ENCODE data around the gene TVP23A. TPM values are rescaled to one million over a fixed set of nuclear protein-coding genes. Genes with fewer than 3 reads are reported as not detected.

TVP23A gene
- total and polyA plus RNA-seq, 10 of the 15 experiments (the other 5 are each of a cell fraction or from before 2014, with no cell fraction given) = 1.1 to 6.4 (median 2.2) TPM

DNA sequence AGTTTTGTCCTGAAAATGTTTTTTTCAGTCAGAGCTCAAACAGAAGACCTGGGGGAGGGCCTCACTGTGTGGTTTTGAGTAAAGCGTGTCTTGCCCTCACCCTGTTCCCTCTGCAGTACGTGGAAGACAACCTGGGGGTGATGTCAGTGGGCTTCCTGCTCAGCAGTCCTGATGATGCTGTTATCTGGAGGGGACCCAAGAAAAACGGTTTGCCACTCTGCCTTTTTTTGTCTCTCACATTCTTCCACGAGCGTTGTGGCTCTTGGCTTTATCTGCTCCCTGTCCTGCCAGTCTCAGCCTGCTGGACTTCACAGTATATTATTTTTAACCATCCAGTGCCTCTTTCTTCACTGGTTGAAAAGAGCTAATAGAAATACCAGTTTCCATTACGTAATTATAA is 62.0 kb downstream of the TVP23A start:
- no peak overlapping the region for H3K4me2 ChIP-seq (ENCODE audit: control insufficient read depth, insufficient read depth)
- no peaks in the 10 kb centered on the region for H3K27me3 ChIP-seq (replicated peaks in 1 of 2; ENCODE audit: control insufficient read depth in 2 of 2, insufficient read depth in 2 of 2, low read length in 1 of 2)
- peaks cover 21% of the 10 kb centered on the region for H3K4me1 ChIP-seq (ENCODE audit: control insufficient read depth, insufficient read depth, low read length)
- ChIA-PET SMC1A (ENCODE audit: uncharacterized antibody, unreplicated experiment) (interaction anchor here (1.3 to 1.5 kb wide), 2 partner anchors 9 to 121 kb away, joined by 3 to 4 read pairs; no protein-coding TSS in a partner anchor), CTCF (interaction anchor here (0.9 to 1.0 kb wide), 2 partner anchors 17 to 120 kb away, joined by 3 to 6 read pairs; partner anchors contain the start of gene CIITA), POLR2A (interaction anchor here (1.0 to 3.4 kb wide), 3 partner anchors 9 to 13 kb away, joined by 3 to 11 read pairs (median 7); partner anchors contain the start of gene NUBP1), RAD21 (ENCODE audit: unreplicated experiment) (interaction anchor here (1.3 kb wide), 1 partner anchor 132 kb away, joined by 3 read pairs; no protein-coding TSS in a partner anchor)
- DNase-seq (ENCODE audit: low read depth, low spot score) (no peak), FAIRE-seq (no peak), ATAC-seq (no peak)
- in situ Hi-C loops (cut with MboI) (no loop called here), intact Hi-C loops (cut with micrococcal nuclease; ENCODE audit: unreplicated experiment) (no loop called here)
- WGBS (ENCODE audit: insufficient coverage, insufficient replicate concordance, low lambda C conversion rate, missing lambda C conversion rate) = 90% methylated on average over 6 of the region's 6 CpGs
- TF ChIP-seq CHD4 (IDR thresholded peaks at IDR 0.05) (no peak), SRF (IDR thresholded peaks at IDR 0.05; ENCODE audit: low read depth in 2 of 2, low read length in 2 of 2) (no peak), CBX3 (IDR thresholded peaks at IDR 0.05; ENCODE audit: borderline replicate concordance, low read depth) (no peak), JUNB (IDR thresholded peaks at IDR 0.05) (no peak), MEF2A (IDR thresholded peaks at IDR 0.05; ENCODE audit: insufficient read depth, low read depth, low read length) (no peak)
- no peak overlapping the region for H3K9ac ChIP-seq (ENCODE audit: control insufficient read depth, insufficient read depth, low read length)
- no TSS peak for BruUV-seq (replicated peaks)
- H4K20me1 ChIP-seq (ENCODE audit: control insufficient read depth, insufficient read depth) = no peaks in the 10 kb centered on the region
- no peak overlapping the region for H3K27ac ChIP-seq (ENCODE audit: control insufficient read depth, insufficient read depth)
- no peaks in the 10 kb centered on the region for H3K9me3 ChIP-seq (replicated peaks; ENCODE audit: control insufficient read depth, insufficient read depth, low read length)
- H3K36me3 ChIP-seq (ENCODE audit: control insufficient read depth in 2 of 2, insufficient read depth in 2 of 2, low read length in 1 of 2) = peaks cover 21 to 35% of the 10 kb centered on the region in 2 experiments
- no peak overlapping the region for H2AFZ ChIP-seq (ENCODE audit: control insufficient read depth, low read depth, low read length)
- no peaks in the 10 kb centered on the region for H3K79me2 ChIP-seq (ENCODE audit: control insufficient read depth, insufficient read depth, low read length)
- no peak overlapping the region for H3K4me3 ChIP-seq

DNA sequence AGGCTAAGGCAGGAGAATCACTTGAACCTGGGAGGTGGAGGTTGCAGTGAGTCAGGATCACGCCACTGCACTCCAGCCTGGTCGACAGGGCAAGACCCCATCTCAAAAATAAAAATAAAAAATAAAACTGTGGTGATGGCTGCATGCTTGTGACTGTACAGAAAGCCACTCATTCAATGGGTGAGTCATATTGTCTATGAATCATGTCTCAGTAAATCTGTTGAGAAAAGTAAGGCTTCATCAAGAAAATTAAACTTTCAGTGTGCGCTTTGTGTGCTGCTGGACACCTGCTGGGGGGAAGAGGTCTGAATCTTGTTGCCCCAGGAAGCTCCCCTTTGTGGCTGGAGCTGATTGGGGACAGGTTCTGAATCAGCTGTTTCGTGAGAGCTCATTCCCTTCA is 63.7 kb downstream of the TVP23A start:
- no TSS peak for BruUV-seq (replicated peaks)
- no peaks in the 10 kb centered on the region for H3K27me3 ChIP-seq (replicated peaks in 1 of 2; ENCODE audit: control insufficient read depth in 2 of 2, insufficient read depth in 2 of 2, low read length in 1 of 2)
- RAD21 ChIA-PET (ENCODE audit: unreplicated experiment) = interaction anchor here (1.0 to 3.8 kb wide), 3 partner anchors 10 to 19 kb away, joined by 3 to 27 read pairs (median 18); partner anchors contain the start of gene NUBP1
- H2AFZ ChIP-seq (ENCODE audit: control insufficient read depth, low read depth, low read length) = no peak overlapping the region
- H3K79me2 ChIP-seq (ENCODE audit: control insufficient read depth, insufficient read depth, low read length) = no peaks in the 10 kb centered on the region
- intact Hi-C loops (cut with micrococcal nuclease; ENCODE audit: unreplicated experiment) = no loop called here
- no peak overlapping the region for H3K27ac ChIP-seq (ENCODE audit: control insufficient read depth, insufficient read depth)
- H3K9me3 ChIP-seq (replicated peaks; ENCODE audit: control insufficient read depth, insufficient read depth, low read length) = no peaks in the 10 kb centered on the region
- POLR2A ChIA-PET = interaction anchor here (0.9 to 3.4 kb wide), 4 partner anchors 8 to 182 kb away, joined by 3 to 11 read pairs (median 4); partner anchors contain the start of gene NUBP1
- in situ Hi-C loops (cut with MboI) = no loop called here
- peaks cover 31% of the 10 kb centered on the region for H3K4me1 ChIP-seq (ENCODE audit: control insufficient read depth, insufficient read depth, low read length)
- H4K20me1 ChIP-seq (ENCODE audit: control insufficient read depth, insufficient read depth) = no peaks in the 10 kb centered on the region
- DNase-seq (ENCODE audit: low read depth, low spot score) (no peak), FAIRE-seq (no peak), ATAC-seq (no peak)
- WGBS (ENCODE audit: insufficient coverage, insufficient replicate concordance, low lambda C conversion rate, missing lambda C conversion rate) = 92% methylated on average over 4 of the region's 4 CpGs
- no peak for TF ChIP-seq NBN (IDR thresholded peaks at IDR 0.05)
- TF ChIP-seq DPF2 (IDR thresholded peaks at IDR 0.05) = no peak
- TF ChIP-seq MEF2A (IDR thresholded peaks at IDR 0.05; ENCODE audit: insufficient read depth, low read depth, low read length) = no peak
- no peak for TF ChIP-seq BCL11A (IDR thresholded peaks at IDR 0.05; ENCODE audit: low read depth, low read length)
- TF ChIP-seq MXI1 (IDR thresholded peaks at IDR 0.05; ENCODE audit: low read depth, low read length) = no peak
- no peak for TF ChIP-seq HDAC6 (IDR thresholded peaks at IDR 0.05; ENCODE audit: unreplicated experiment)
- no peak for TF ChIP-seq TCF7 (IDR thresholded peaks at IDR 0.05; ENCODE audit: borderline replicate concordance)
- no peak for TF ChIP-seq MTA2 (IDR thresholded peaks at IDR 0.05; ENCODE audit: low read depth)
- no peak for TF ChIP-seq POLR2AphosphoS5 (IDR thresholded peaks at IDR 0.05; ENCODE audit: low read length)
- TF ChIP-seq ZNF622 (IDR thresholded peaks at IDR 0.05) = no peak
- no peak for TF ChIP-seq SIX5 (IDR thresholded peaks at IDR 0.05; ENCODE audit: low read depth, low read length, severe bottlenecking)
- no peak for TF ChIP-seq CBX5 (IDR thresholded peaks at IDR 0.05; ENCODE audit: low read depth)
- TF ChIP-seq, protein P1, sequence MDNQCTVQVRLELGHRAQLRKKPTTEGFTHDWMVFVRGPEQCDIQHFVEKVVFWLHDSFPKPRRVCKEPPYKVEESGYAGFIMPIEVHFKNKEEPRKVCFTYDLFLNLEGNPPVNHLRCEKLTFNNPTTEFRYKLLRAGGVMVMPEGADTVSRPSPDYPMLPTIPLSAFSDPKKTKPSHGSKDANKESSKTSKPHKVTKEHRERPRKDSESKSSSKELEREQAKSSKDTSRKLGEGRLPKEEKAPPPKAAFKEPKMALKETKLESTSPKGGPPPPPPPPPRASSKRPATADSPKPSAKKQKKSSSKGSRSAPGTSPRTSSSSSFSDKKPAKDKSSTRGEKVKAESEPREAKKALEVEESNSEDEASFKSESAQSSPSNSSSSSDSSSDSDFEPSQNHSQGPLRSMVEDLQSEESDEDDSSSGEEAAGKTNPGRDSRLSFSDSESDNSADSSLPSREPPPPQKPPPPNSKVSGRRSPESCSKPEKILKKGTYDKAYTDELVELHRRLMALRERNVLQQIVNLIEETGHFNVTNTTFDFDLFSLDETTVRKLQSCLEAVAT (IDR thresholded peaks at IDR 0.05) = no peak
- SMC1A ChIA-PET (ENCODE audit: uncharacterized antibody, unreplicated experiment) = interaction anchor here (0.9 to 1.5 kb wide), 8 partner anchors 9 to 115 kb away, joined by 3 to 9 read pairs (median 3); no protein-coding TSS in a partner anchor
- no peak overlapping the region for H3K9ac ChIP-seq (ENCODE audit: control insufficient read depth, insufficient read depth, low read length)
- H3K4me3 ChIP-seq = no peak overlapping the region
- CTCF ChIA-PET = interaction anchor here (0.7 to 1.2 kb wide), 5 partner anchors 11 to 171 kb away, joined by 3 to 4 read pairs (median 3); no protein-coding TSS in a partner anchor
- H3K4me2 ChIP-seq (ENCODE audit: control insufficient read depth, insufficient read depth) = no peak overlapping the region
- H3K36me3 ChIP-seq (ENCODE audit: control insufficient read depth in 2 of 2, insufficient read depth in 2 of 2, low read length in 1 of 2) = peaks cover 13 to 22% of the 10 kb centered on the region in 2 experiments
